Naive thymus-derived CD4-positive, alpha-beta T cell (primary cell): ENCODE data around the gene CXorf65. TPM values are rescaled to one million over a fixed set of nuclear protein-coding genes. Genes with fewer than 3 reads are reported as not detected.

Source experiments
- ATAC-seq: fragments of 150-1000 bp; cut with Tn5 transposase; 2 replicates; pipeline ENCODE4 v1.10.0; 2021; ENCODE audit warnings: mild to moderate bottlenecking, moderate library complexity
- CTCF ChIA-PET: fragments of 350-600 bp; sonication (Branson Sonifier 250); formaldehyde crosslinking; loops from one replicate; lab custom pipeline; 2021; ENCODE audit warnings: antibody characterized with exemption; lab: Charles Lee
- POLR2A ChIA-PET: fragments of 350-600 bp; sonication (Branson Sonifier 250); formaldehyde crosslinking; loops from one replicate; lab custom pipeline; 2021; ENCODE audit warnings: antibody characterized with exemption, inconsistent platforms; lab: Charles Lee
- DNase-seq, 9 donors: peaks; one replicate each; pipeline versions ENCODE4 v3.0.0 to v3.0.0-alpha.2; 2020 to 2022; ENCODE audit warnings: mixed read lengths in 1 of 9
- H3K27ac ChIP-seq: one replicate; pipeline ENCODE4 v1.7.0; 2013; ENCODE audit warnings: mild to moderate bottlenecking, low read depth, low read length, moderate library complexity
- H3K27me3 ChIP-seq, 2 donors: one replicate each; pipeline ENCODE4 v1.7.0; 2013; ENCODE audit warnings: low read length in 2 of 2, mild to moderate bottlenecking in 2 of 2, moderate library complexity in 2 of 2; ENCODE audit not compliant: control insufficient read depth in 2 of 2, insufficient read depth in 2 of 2
- H3K36me3 ChIP-seq, 3 experiments: 1 replicate in 2 of 3; 2 replicates in 1 of 3; pipeline ENCODE4 v1.7.0; 2013; ENCODE audit warnings: low read length in 3 of 3, mild to moderate bottlenecking in 3 of 3, moderate library complexity in 1 of 3; ENCODE audit not compliant: insufficient read depth in 3 of 3, control insufficient read depth in 2 of 3
- H3K4me1 ChIP-seq, 2 donors: one replicate each; pipeline ENCODE4 v1.7.0; 2013; ENCODE audit warnings: low read length in 2 of 2, mild to moderate bottlenecking in 2 of 2, moderate library complexity in 1 of 2; ENCODE audit not compliant: control insufficient read depth in 2 of 2, insufficient read depth in 2 of 2
- H3K4me3 ChIP-seq: 2 replicates; pipeline ENCODE4 v1.7.0; 2013; ENCODE audit warnings: mild to moderate bottlenecking, low read length
- H3K9me3 ChIP-seq, 3 experiments: 1 replicate in 2 of 3; 2 replicates in 1 of 3; pipeline ENCODE4 v1.7.0; 2013; ENCODE audit warnings: low read length in 3 of 3; ENCODE audit not compliant: control insufficient read depth in 2 of 3
- H3K27ac Mint-ChIP-seq, 9 donors: one replicate each; pipeline ENCODE4 v1.8.0; 2020 to 2022; ENCODE audit warnings: mixed read lengths in 9 of 9, mild to moderate bottlenecking in 8 of 9, moderate library complexity in 5 of 9, inconsistent platforms in 2 of 9
- H3K27me3 Mint-ChIP-seq, 5 donors: one replicate each; pipeline ENCODE4 v1.8.0; 2021 to 2022; ENCODE audit warnings: mixed read lengths in 5 of 5, mild to moderate bottlenecking in 1 of 5
- H3K36me3 Mint-ChIP-seq, 5 donors: one replicate each; pipeline ENCODE4 v1.8.0; 2020 to 2022; ENCODE audit warnings: mixed read lengths in 5 of 5, mild to moderate bottlenecking in 3 of 5, inconsistent platforms in 1 of 5
- H3K4me1 Mint-ChIP-seq, 7 donors: one replicate each; pipeline ENCODE4 v1.8.0; 2020 to 2022; ENCODE audit warnings: mixed read lengths in 7 of 7, mild to moderate bottlenecking in 3 of 7, inconsistent platforms in 1 of 7
- H3K4me3 Mint-ChIP-seq, 10 donors: one replicate each; pipeline ENCODE4 v1.8.0; 2020 to 2022; ENCODE audit warnings: mild to moderate bottlenecking in 10 of 10, mixed read lengths in 10 of 10, moderate library complexity in 6 of 10, inconsistent platforms in 2 of 10
- H3K9me3 Mint-ChIP-seq, 11 donors: one replicate each; pipeline ENCODE4 v1.8.0; 2020 to 2022; ENCODE audit warnings: mixed read lengths in 11 of 11, mild to moderate bottlenecking in 4 of 11, inconsistent platforms in 1 of 11, moderate library complexity in 1 of 11
- intact Hi-C, 2 donors: fragments of 100-400 bp; cut with micrococcal nuclease; formaldehyde crosslinking; loops; one replicate each; pipeline ENCODE4 v1.15.1; 2023
- polyA plus RNA-seq, 2 donors: library from polyadenylated mRNA; unstranded; fragments of 300-500 nt; fragmentation: Illumina TruSeq; gene quantifications; one replicate each; pipeline ENCODE4 v1.2.3, GENCODE V29; 2021
- total RNA-seq, 6 experiments: library from RNA in 5 of 6; stranded (reverse) in 5 of 6; gene quantifications; 1 replicate in 5 of 6; 2 replicates in 1 of 6; pipeline ENCODE4 v1.2.3 and lab custom pipeline; 2021 to 2026

The CXorf65 gene
- total and polyA plus RNA-seq, 7 experiments from 2014 or later, result 0.31 to 83.4 (median 43.4) TPM

- Histone ChIP-seq H3K27me3 (no peaks in the 10 kb centered on the region), H3K9me3 (no peaks in the 10 kb centered on the region), H3K36me3 (no peaks in the 10 kb centered on the region), H3K4me1 (no peaks in the 10 kb centered on the region), H3K4me3 (no peak overlapping the region), H3K27ac (no peak overlapping the region)
- POLR2A ChIA-PET, result interaction anchor here (1.0 kb wide), 1 partner anchor 20 kb away, joined by 3 read pairs; the partner anchor contains the start of gene IL2RG
- Mint-ChIP-seq H3K4me1 (peaks cover 0 to 11% (median 8%) of the 10 kb centered on the region in 7 donors), H3K4me3 (no peak overlapping the region), H3K27me3 (peaks cover 0 to 6% (median 0%) of the 10 kb centered on the region in 5 donors), H3K9me3 (peaks cover 0 to 3% (median 0%) of the 10 kb centered on the region in 11 donors), H3K36me3 (no peaks in the 10 kb centered on the region), H3K27ac (no peak overlapping the region)
- intact Hi-C loops, result no loop called here
- ATAC-seq (no peak), DNase-seq (no peak)
- CTCF ChIA-PET, result no interaction called here
These were observed 15.3 kb downstream of the CXorf65 start for GRCh38 chrX:71091263-71091662.

GRCh38 chrX:71085900-71086299 lies 20.6 kb downstream of the CXorf65 start:
- POLR2A ChIA-PET, result no interaction called here
- Histone ChIP-seq H3K9me3 (no peaks in the 10 kb centered on the region), H3K4me3 (no peak overlapping the region), H3K27me3 (no peaks in the 10 kb centered on the region), H3K27ac (no peak overlapping the region), H3K36me3 (no peaks in the 10 kb centered on the region), H3K4me1 (peaks cover 0 to 7% of the 10 kb centered on the region in 2 donors)
- no peak overlapping the region for H3K27ac Mint-ChIP-seq
- no peak for ATAC-seq
- H3K27me3 Mint-ChIP-seq, result no peaks in the 10 kb centered on the region
- no peak for DNase-seq
- H3K4me1 Mint-ChIP-seq, result peaks cover 4 to 11% (median 6%) of the 10 kb centered on the region in 7 donors
- H3K36me3 Mint-ChIP-seq, result no peaks in the 10 kb centered on the region
- H3K4me3 Mint-ChIP-seq, result no peak overlapping the region
- intact Hi-C loops, result no loop called here
- no peaks in the 10 kb centered on the region for H3K9me3 Mint-ChIP-seq
- CTCF ChIA-PET, result no interaction called here

- Histone ChIP-seq H3K4me1 (peaks cover 0 to 7% of the 10 kb centered on the region in 2 donors), H3K27ac (no peak overlapping the region), H3K4me3 (no peak overlapping the region), H3K27me3 (no peaks in the 10 kb centered on the region), H3K9me3 (no peaks in the 10 kb centered on the region), H3K36me3 (no peaks in the 10 kb centered on the region)
- no peak for DNase-seq
- Mint-ChIP-seq H3K4me1 (peaks cover 4 to 11% (median 6%) of the 10 kb centered on the region in 7 donors), H3K36me3 (no peaks in the 10 kb centered on the region), H3K4me3 (no peak overlapping the region), H3K27me3 (no peaks in the 10 kb centered on the region), H3K9me3 (peaks cover 0 to 4% (median 0%) of the 10 kb centered on the region in 11 donors), H3K27ac (no peak overlapping the region)
- ATAC-seq, result no peak
- ChIA-PET POLR2A (no interaction called here), CTCF (no interaction called here)
- intact Hi-C loops, result no loop called here
These were observed 23.7 kb downstream of the CXorf65 start for GRCh38 chrX:71082822-71083221.

- no peaks in the 10 kb centered on the region for H3K9me3 ChIP-seq
- Mint-ChIP-seq H3K27ac (no peak overlapping the region), H3K4me1 (peaks cover 4 to 11% (median 6%) of the 10 kb centered on the region in 7 donors), H3K36me3 (no peaks in the 10 kb centered on the region), H3K9me3 (peaks cover 0 to 4% (median 0%) of the 10 kb centered on the region in 11 donors), H3K27me3 (no peaks in the 10 kb centered on the region), H3K4me3 (no peak overlapping the region)
- CTCF ChIA-PET, result no interaction called here
- H3K27ac ChIP-seq, result no peak overlapping the region
- H3K4me3 ChIP-seq, result no peak overlapping the region
- no peak for DNase-seq
- intact Hi-C loops, result no loop called here
- H3K27me3 ChIP-seq, result no peaks in the 10 kb centered on the region
- no peaks in the 10 kb centered on the region for H3K36me3 ChIP-seq
- H3K4me1 ChIP-seq, result peaks cover 0 to 7% of the 10 kb centered on the region in 2 donors
- POLR2A ChIA-PET, result interaction anchor here (0.6 kb wide), 1 partner anchor 52 kb away, joined by 3 read pairs; no protein-coding TSS in a partner anchor
- no peak for ATAC-seq
These were observed 24.4 kb downstream of the CXorf65 start for GRCh38 chrX:71082124-71082647.

- H3K27ac Mint-ChIP-seq, result no peak overlapping the region
- H3K36me3 Mint-ChIP-seq, result no peaks in the 10 kb centered on the region
- peaks cover 0 to 3% (median 0%) of the 10 kb centered on the region in 5 donors for H3K27me3 Mint-ChIP-seq
- Histone ChIP-seq H3K9me3 (no peaks in the 10 kb centered on the region), H3K27me3 (no peaks in the 10 kb centered on the region), H3K4me3 (no peak overlapping the region), H3K36me3 (no peaks in the 10 kb centered on the region), H3K27ac (no peak overlapping the region), H3K4me1 (peaks cover 0 to 7% of the 10 kb centered on the region in 2 donors)
- H3K4me3 Mint-ChIP-seq, result no peak overlapping the region
- CTCF ChIA-PET, result no interaction called here
- POLR2A ChIA-PET, result interaction anchor here (0.6 kb wide), 1 partner anchor 52 kb away, joined by 3 read pairs; no protein-coding TSS in a partner anchor
- ATAC-seq, result no peak
- peaks cover 4 to 11% (median 6%) of the 10 kb centered on the region in 7 donors for H3K4me1 Mint-ChIP-seq
- intact Hi-C loops, result no loop called here
- DNase-seq, result no peak
- peaks cover 0 to 4% (median 0%) of the 10 kb centered on the region in 11 donors for H3K9me3 Mint-ChIP-seq
These were observed 25.0 kb downstream of the CXorf65 start for GRCh38 chrX:71081330-71082123.

GRCh38 chrX:71070531-71070930 lies 36.0 kb downstream of the CXorf65 start:
- peaks cover 0 to 6% (median 0%) of the 10 kb centered on the region in 3 experiments for H3K36me3 ChIP-seq
- Mint-ChIP-seq H3K9me3 (peaks cover 0 to 3% (median 0%) of the 10 kb centered on the region in 11 donors), H3K4me3 (no peak overlapping the region), H3K27me3 (peaks cover 0 to 29% (median 0%) of the 10 kb centered on the region in 5 donors), H3K27ac (peak overlapping the region in 2 of 9 donors; percentile 3 to 46), H3K4me1 (peaks cover 0 to 15% (median 11%) of the 10 kb centered on the region in 7 donors), H3K36me3 (peaks cover 0 to 3% (median 0%) of the 10 kb centered on the region in 5 donors)
- no peaks in the 10 kb centered on the region for H3K4me1 ChIP-seq
- H3K27me3 ChIP-seq, result no peaks in the 10 kb centered on the region
- no peak overlapping the region for H3K27ac ChIP-seq
- H3K9me3 ChIP-seq, result no peaks in the 10 kb centered on the region
- ATAC-seq, result no peak
- CTCF ChIA-PET, result no interaction called here
- intact Hi-C loops, result no loop called here
- H3K4me3 ChIP-seq, result no peak overlapping the region
- no peak for DNase-seq
- POLR2A ChIA-PET, result no interaction called here
